GM21576 (cell line): ENCODE measurements around the gene ADD2.
"Not testable (repeated sequence)": the region's sequence is repeated elsewhere in the genome, so short reads cannot be mapped to it uniquely, and the experiment has no call there.

Experiments
- ATAC-seq: cut with Tn5 transposase; IDR thresholded peaks from one replicate; pipeline ENCODE4 v1.9.1; 2021; ENCODE audit warnings: mild to moderate bottlenecking, moderate library complexity; ENCODE audit not compliant: unreplicated experiment

Gene ADD2

DNA sequence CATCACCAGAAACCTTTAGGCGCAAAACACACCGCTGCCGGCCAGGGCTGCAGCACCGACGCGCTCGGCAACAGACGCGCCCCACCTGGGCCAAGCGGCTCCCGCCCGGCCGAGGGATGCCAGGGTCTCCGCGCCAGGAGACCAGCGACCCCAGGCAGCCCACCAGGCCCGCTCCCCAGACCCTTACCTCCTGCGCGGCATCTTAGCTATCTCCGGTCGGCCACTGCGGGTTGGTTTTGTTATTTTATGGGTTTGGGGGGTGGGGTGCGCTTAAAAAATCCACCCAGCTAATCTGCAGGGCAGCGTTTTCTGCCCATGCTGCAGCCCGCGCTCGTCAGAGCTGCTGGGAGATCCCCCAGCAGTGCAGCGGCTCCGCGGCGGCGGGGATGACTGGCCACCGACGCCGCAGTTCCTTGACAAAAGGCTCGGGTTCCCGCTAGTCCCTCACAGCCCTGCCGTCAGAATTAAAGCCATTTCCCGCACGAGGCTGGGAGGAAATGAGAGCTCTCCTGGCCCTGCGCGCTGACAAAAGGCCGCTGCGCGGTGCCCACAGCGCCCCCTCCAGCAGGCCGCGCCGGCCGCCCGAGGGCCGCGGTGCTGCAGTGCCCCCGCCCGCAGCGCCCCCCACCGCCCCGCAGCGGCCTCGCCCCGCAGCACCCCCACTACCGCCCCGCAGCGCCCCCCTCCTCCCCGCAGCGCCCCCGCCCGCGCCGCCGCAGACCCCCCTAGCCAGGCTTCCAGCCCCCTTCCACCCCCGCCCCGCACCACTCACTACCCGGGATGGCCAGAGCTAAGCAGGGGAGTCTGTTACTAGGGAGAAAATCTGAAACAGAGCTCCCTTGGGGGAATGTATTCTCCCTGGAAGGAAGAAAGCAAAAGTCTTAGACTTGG is at the start of gene ADD2:
ADD2 (minus strand) TSS at position 502 of the 891 bp plus-strand sequence. CDS start 61,792 bp downstream, outside the sequence.
- ATAC-seq: no peak

GRCh38 chr2:70817284-70817954 is 49.4 kb upstream of the ADD2 start:
- no peak for ATAC-seq

DNA sequence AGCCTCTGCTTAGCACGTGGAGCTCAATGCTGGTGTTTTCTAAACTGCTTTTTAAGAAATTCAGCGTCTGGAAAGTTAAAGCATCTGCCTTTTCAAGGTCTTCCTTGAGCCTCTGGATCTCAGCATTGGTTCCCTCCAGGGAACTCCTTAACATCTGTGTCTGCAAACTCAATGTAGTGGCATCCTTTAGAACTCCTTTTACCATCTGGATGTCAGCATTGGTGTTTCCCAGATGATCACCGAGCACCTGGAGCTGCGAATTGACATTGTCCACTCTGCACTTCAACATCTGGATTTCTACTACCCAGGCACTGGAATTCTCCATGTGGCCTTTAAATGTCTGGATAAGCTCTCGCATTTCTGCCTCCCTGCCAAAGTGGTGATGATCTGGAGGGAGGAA is 48.7 kb upstream of the ADD2 start:
- no peak for ATAC-seq

DNA sequence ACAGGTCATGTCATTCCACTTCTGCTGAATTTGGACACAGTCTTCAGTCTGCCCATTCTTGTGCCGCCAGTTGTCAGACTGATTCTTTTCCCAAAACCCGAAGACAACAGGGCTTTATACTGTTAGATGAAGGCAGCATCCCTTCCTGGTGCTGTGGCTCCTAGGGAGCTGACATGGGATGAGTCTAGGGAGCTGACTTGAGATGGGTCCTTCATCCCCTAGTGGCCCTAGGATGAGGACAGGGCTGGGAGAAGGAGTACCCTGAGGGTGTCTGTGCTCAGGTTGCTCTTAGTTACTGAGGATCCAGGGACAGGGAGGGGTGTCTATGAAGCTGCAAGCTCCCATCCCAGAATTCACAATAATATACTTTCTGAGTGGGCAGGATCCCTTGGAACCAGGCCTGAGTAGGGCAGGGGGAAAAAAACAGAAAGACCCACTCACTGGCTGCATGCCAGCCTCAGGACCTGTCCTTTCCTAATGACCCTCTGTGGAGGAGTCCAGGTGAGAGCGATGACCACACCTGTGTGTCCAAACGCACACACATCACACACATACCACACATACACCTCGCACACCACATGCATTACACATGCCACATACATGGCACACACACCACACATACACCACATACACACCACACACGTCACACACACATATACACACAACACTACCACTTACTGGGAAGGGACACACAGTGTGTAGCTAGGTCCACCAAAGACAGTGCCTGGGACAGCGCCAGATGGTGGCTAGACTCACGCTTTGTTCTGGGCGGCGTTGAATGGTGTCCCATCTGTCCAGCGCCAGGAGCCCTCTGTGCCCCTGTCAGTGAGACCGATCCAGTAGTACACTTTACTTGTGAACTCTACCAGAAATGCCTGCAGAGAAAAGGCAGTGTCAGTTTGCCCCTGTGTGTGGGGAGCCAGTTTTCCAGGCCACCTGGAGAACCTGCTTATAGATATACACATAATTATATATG is 41.3 kb upstream of the ADD2 start:
- ATAC-seq: no peak

GRCh38 chr2:70807828-70808118 is 39.8 kb upstream of the ADD2 start:
- no peak for ATAC-seq

- ATAC-seq: no peak
Observed at GRCh38 chr2:70807102-70807827, 39.3 kb upstream of the ADD2 start.

DNA sequence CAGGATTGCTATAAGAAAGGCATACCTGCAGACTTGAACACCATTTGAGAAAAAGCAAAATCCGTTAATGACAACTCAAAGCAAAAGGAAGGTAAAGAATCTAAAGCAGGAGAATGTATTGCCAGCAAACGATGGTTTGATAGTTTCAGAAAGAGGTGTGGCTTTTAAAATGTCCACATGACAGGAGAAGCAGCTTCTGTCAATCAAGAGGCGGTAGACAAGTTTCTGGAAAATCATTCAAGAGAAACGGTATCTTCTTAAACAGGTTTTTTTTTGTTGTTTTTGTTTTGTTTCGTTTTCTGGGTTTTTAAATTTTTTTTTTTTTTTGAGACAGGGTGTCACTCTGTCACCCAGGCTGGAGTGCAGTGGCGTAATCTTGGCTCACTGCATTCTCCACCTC is 38.6 kb upstream of the ADD2 start:
- no peak for ATAC-seq

GRCh38 chr2:70806013-70806412 is 38.0 kb upstream of the ADD2 start:
- no peak for ATAC-seq

GRCh38 chr2:70801607-70802263 is 33.7 kb upstream of the ADD2 start:
- ATAC-seq: no peak

DNA sequence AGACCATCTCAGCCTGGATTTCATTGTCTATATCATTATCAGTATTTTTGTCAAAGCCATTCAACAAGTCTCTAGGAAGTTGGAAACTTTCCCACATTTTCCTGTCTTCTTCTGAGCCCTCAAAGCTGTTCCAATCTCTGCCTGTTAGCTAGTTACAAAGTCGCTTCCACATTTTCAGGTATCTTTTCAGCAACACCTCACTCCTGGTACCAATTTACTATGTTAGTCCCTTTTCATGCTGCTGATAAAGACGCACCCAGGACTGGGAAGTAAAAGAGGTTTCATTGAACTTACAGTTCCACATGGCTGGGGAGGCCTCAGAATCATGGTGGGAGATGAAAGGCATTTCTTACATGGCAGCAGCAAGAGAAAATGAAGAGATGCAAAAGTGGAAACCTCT is 31.7 kb upstream of the ADD2 start:
- no peak for ATAC-seq

DNA sequence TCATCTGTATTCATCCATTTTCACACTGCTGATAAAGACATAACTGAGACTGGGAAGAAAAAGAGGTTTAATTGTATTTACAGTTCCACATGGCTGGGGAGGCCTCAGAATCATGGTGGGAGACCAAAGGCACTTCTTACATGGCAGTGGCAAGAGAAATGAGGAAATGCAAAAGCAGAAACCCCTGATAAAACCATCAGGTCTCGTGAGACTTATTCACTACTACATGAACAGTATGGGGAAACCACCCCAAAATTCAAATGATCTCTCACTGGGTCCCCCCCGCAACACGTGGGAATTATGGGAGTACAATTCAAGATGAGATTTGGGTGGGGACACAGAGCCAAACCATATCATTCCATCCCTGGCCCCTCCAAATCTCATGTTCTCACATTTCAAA is 30.0 kb upstream of the ADD2 start:
- not testable (repeated sequence) for ATAC-seq

GRCh38 chr2:70797506-70797905 is 29.5 kb upstream of the ADD2 start:
- no peak for ATAC-seq

DNA sequence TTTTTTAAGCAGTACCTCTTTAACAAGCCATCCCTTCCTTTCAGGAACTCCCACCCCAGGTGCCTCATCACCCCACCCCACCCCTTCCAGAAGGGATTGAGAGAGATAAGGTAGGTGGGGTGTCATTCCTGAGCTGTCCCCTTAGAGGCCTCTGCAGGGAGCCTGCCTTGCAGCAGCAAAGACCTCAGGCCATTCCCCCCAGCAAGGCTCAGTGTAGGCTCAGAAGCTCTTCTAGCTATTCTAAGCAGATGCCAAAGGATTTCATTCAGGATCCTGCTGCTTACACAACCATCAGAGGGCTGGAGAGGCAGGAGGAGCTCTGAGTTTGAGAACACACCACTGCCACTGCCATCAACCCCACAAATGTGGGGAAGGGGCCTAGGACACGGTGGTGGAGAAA is 28.3 kb upstream of the ADD2 start:
- ATAC-seq: no peak

DNA sequence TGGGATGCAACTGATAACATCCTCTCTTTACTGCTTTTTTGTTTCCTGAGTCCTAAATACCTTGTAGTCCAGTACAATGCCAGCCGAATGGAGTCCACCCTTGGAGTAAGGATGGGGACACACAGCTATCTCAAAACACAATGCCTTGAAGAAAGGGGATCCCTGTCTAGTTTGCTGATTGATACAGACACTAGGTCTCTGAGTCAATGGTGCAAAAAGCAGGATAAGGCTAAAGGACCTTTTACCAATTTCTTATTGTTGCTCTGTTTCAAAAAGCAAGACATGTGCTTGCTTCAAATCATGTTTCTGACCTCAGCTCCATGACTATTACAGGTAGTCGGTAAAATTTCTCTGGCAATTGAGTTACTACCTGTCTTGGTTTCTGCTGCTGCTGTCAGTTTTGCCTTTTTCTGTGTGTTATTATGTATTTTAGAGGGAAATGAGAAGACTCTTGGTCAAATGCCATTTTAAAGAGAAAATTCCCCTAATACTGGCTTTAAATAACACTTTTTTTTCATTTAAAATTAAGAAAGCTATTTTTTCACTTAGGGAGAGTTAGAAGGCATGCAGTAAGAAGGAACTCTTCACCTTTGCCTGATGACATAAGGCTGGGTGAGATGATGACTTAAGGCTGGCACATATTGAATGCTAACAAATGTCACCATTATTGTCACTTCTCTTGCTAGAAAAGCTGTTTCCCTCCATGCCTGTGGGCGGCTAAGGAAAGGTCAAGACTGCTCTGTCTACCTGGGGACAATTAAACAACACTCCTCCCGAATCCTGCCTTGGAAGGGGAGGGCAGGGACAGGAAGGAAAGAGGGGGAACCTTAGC is 27.4 kb upstream of the ADD2 start:
- no peak for ATAC-seq

- no peak for ATAC-seq
Observed at GRCh38 chr2:70793450-70793849, 25.4 kb upstream of the ADD2 start.

- no peak for ATAC-seq
Observed at GRCh38 chr2:70790136-70790828, 22.3 kb upstream of the ADD2 start, which contains the start of gene FIGLA. FIGLA (minus strand) TSS chr2:70790643; CDS start chr2:70790638, 5 bp downstream.

- ATAC-seq: no peak
Observed at GRCh38 chr2:70789304-70790135, 21.5 kb upstream of the ADD2 start.
